Ovary (tissue), 3 donors: ENCODE measurements around the gene FAM234A.

Source experiments
- EP300 ChIP-seq: sonication (generic); formaldehyde crosslinking; IDR thresholded peaks from one replicate; pipeline ENCODE4 v1.6.1; 2017; ENCODE audit warnings: antibody characterized with exemption
- TF ChIP-seq, protein P1 (sequence below), 3 donors: fragments of 450-650 bp in 2 of 3; fragments of 200-600 bp in 1 of 3; IDR thresholded peaks; one replicate each; pipeline versions ENCODE4 v1.5.1 to v1.8.0; 2016 to 2022; ENCODE audit warnings: antibody characterized with exemption in 3 of 3, mild to moderate bottlenecking in 1 of 3
- donor health status: DM: no; HTN: no; CAD: no.

DNA sequence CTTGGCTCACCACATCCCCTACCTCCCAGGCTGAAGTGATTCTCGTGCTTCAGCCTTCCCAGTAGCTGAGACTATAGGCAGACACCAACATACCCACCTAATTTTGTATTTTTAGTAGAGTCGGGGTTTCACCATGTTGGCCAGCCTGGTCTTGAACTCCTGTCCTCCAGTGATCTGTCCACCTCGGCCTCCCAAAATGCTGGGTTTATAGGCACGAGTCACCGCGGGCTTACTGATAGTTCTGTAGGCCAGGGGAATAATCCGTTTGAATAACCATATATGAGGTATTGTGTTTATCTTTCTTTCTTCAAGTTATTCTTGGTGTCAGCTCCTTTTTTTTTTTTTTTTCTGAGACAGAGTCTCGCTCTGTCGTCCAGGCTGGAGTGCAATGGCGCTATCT, 7.7 kb downstream of the FAM234A start:
- TF ChIP-seq, protein P1, sequence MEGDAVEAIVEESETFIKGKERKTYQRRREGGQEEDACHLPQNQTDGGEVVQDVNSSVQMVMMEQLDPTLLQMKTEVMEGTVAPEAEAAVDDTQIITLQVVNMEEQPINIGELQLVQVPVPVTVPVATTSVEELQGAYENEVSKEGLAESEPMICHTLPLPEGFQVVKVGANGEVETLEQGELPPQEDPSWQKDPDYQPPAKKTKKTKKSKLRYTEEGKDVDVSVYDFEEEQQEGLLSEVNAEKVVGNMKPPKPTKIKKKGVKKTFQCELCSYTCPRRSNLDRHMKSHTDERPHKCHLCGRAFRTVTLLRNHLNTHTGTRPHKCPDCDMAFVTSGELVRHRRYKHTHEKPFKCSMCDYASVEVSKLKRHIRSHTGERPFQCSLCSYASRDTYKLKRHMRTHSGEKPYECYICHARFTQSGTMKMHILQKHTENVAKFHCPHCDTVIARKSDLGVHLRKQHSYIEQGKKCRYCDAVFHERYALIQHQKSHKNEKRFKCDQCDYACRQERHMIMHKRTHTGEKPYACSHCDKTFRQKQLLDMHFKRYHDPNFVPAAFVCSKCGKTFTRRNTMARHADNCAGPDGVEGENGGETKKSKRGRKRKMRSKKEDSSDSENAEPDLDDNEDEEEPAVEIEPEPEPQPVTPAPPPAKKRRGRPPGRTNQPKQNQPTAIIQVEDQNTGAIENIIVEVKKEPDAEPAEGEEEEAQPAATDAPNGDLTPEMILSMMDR (IDR thresholded peaks at IDR 0.05) = no peak
- no peak for TF ChIP-seq EP300
